GM19328 (cell line): ENCODE measurements around the gene SLC16A1.
A peak's percentile ranks its signal among the peaks of the same experiment; 100 is the strongest.
"Not testable (repeated sequence)": the region's sequence is repeated elsewhere in the genome, so short reads cannot be mapped to it uniquely, and the experiment has no call there.

Experiments
- ATAC-seq: cut with Tn5 transposase; IDR thresholded peaks from one replicate; pipeline ENCODE4 v1.9.1; 2021; ENCODE audit warnings: mild to moderate bottlenecking, moderate library complexity; ENCODE audit not compliant: unreplicated experiment

SLC16A1 gene

GRCh38 chr1:112971006-112971405, 15.0 kb upstream of the SLC16A1 start:
- ATAC-seq: no peak

DNA sequence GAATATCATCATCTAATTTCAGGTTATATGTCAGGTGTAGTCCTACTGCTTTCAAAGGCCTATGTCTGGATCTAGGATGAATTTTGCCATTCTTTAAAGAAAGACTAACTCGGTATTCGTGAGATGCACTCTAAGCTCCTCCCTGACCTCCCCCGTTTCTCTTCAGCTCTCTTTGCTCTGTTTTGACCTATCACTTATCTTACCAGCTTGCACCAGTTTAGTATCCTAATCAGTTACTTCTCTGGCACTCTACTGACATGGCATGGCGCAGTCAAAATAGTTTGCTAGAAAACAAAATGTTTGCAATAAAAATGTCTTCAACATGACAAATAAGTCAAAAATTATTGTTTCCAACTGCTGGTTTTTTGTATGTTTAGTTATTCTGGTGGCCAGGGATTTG, 8.4 kb upstream of the SLC16A1 start:
- ATAC-seq: no peak

DNA sequence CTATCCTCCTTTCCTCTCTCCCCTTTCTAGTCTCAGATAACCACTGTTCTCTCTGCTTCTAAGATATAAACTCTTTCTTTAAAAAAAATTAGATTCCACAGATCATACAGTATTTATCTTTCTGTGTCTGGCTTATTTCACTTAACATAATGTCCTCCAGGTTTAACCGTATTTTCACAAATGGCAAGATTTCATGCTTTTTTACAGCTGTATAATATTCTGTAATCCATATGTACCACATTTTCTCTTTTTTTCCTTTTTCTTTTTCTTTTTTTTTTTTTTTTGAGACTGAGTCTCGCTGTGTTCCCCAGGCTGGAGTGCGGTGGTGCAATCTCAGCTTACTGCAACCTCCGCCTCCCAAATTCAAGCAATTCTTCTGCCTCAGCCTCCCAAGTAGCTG, 5.1 kb upstream of the SLC16A1 start:
- no peak for ATAC-seq

- ATAC-seq: no peak
Observed at GRCh38 chr1:112960384-112960783, 4.4 kb upstream of the SLC16A1 start.

GRCh38 chr1:112958236-112958635, 2.2 kb upstream of the SLC16A1 start:
- not testable (repeated sequence) for ATAC-seq

DNA sequence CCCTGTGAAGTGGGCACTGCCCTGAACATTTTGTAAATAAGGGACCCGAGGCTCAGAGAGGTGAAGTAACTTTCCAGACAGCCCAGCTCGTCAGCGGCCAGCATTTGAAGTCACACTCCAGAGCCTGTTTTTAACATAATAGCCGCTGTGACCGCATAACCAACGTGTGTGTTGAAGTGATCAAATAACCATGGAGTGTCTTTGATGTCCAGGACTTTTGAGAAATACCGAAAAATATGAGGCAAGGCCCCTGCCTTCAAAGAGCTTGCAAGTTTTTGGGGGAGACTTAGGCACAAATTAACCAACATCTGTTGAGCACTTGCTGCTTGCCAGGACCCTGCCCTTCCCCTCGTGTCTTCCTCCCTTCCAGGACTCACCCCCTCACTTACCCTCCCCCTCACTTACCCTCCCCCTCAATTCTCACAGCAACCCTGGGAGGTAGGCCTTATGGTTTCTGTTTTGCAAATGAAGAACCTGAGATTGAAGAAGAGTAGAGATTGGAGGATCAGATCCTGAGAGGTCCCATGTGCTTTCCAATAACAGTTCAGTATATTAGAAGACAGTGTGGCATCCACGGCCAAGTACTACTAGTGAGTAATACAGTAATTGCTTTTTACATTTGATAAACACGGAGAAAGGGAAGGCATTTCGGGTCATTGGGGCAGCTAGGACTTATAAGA, 1.3 kb upstream of the SLC16A1 start:
- no peak for ATAC-seq

- peak; percentile 2 for ATAC-seq
Observed at GRCh38 chr1:112956544-112957132, 642 bp upstream of the SLC16A1 start.

- ATAC-seq: no peak
Observed at GRCh38 chr1:112954945-112955772, 837 bp downstream of the SLC16A1 start.

DNA sequence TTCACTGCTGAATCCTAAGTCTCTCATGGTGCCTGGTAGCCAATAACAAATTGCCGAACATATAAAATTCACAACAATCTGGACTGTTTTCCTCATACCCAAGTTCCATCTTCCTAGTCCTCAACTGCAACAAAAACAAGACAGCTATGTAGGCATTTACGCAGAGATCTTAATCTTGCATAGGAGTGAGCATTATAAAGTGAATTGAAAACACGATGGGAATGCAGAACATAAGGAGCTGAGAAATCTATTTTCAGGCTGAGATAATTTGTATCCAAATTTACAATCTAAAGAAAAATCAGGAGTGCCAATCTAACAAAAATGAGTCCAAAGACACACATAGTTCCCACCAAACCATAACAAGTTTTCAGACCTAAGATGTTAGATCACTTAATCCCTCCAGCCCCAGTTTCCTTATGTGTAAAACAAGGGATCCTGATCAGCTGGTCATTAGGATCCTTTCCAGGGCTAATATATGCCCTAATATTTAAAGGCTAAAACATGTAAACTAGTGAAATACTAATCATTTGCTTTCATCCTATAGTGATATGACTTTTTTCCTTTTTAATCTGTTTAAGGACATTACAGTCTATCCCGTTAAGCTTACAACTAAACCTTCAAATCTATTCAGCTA, 1.9 kb downstream of the SLC16A1 start:
- no peak for ATAC-seq

GRCh38 chr1:112950426-112950825, 5.6 kb downstream of the SLC16A1 start:
- no peak for ATAC-seq

GRCh38 chr1:112946683-112947082, 9.3 kb downstream of the SLC16A1 start:
- ATAC-seq: no peak

- ATAC-seq: no peak
Observed at GRCh38 chr1:112939810-112940209, 16.2 kb downstream of the SLC16A1 start.

DNA sequence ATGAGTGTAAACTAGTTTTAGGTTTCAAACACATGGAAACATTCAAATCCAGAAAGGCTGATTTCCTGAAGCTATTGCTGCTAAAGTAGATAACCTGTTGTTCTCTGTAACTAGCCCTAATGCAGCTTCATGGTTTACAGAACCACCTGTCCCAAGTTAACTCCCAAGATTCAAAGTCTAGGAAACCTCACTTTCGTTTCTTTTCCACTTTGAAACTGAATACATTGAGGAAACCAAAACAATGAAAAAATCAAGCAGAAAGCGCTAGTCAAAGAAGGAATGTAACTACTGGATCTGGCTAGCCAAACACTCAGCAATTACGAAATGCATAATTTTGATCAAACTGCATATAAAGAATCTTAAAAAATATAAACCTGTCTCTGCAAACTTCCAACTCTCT, 17.8 kb downstream of the SLC16A1 start:
- no peak for ATAC-seq

DNA sequence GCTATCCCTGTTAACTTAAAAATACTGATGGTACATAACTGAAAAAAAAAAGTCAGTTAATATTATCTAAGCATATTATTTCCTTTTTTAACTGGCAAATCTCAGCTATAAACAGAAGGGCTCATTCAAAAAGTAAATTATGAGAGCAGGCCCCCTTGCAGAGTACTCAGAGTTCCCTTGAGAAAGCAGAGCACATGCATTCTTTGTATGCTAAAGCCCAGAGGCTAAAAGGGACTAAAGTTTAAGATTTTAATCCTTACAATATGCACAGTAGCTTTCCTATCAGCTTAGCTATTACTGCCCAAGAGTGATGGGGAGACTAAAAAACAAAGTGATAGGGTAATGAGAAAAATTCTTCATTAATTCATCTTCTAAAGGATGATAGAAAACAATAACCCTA, 18.5 kb downstream of the SLC16A1 start:
- no peak for ATAC-seq

GRCh38 chr1:112937070-112937469, 18.9 kb downstream of the SLC16A1 start:
- ATAC-seq: no peak

GRCh38 chr1:112935461-112936111, 20.4 kb downstream of the SLC16A1 start:
- ATAC-seq: no peak

DNA sequence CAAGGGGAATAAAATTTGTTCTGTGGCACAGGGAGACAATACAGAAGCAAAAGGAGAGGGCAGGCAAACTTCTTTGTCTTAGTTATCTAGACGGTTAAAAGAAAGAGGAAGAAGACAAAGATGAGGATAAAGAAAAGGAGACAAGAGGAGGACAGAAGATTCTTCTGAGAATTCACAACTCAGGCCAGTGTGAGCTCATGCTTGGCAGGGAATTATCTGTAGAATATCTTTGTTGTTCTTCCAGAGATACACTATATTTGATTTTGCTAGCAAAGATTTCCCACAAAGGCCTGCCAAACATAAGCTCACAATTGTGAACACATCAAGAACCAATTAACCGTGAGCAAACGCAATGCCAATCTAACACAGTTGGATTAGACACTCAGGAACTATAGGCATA, 21.4 kb downstream of the SLC16A1 start:
- no peak for ATAC-seq

DNA sequence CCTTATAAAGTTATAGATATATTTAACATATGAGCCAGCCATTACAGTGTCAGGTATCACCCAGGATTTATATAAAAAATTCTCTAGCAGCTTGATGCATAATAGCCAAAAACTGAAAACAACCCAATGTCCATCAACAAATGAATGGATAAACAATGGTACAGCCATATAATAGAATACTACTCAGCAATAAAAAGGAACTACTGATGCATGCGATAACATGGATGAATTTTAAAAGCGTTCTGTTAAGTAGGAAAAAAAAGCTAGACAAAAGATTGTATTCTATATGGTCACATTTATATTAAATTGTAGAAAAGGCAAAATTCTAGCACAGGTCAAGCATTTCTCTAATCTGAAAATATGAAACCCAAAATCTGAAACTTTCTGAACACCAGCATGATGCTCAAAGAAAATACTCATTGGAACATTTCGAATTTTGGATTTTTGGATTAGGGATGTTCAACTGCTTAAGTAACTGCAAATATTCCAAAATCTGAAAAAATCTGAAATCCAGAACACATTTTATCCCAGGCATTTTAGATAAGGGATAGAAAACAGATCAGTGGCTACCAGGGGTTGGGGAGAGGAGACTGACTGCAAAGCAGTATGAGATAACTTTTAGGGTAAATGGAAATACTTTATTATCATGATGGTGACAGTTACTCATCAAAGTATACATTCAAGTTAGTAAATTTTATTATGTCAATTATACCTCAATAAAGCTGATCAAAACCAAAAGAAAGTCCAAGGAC, 22.0 kb downstream of the SLC16A1 start:
- no peak for ATAC-seq

- ATAC-seq: no peak
Observed at GRCh38 chr1:112929979-112930378, 26.0 kb downstream of the SLC16A1 start.

- no peak for ATAC-seq
Observed at GRCh38 chr1:112927462-112927990, 28.5 kb downstream of the SLC16A1 start.
